IPS-18a (cell line): ENCODE data around the gene VSIG10L.
A peak's percentile ranks its signal among the peaks of the same experiment; 100 is the strongest.

ENCODE experiments used
- H3K27ac ChIP-seq: one replicate; pipeline ENCODE4 v1.5.1; 2013; ENCODE audit warnings: low read length
- H3K27me3 ChIP-seq: one replicate; pipeline ENCODE4 v1.6.1; 2013; ENCODE audit warnings: mild to moderate bottlenecking, low read length; ENCODE audit not compliant: control insufficient read depth, insufficient read depth
- H3K36me3 ChIP-seq: one replicate; pipeline ENCODE4 v1.6.1; 2013; ENCODE audit warnings: low read depth, low read length; ENCODE audit not compliant: control insufficient read depth
- H3K4me1 ChIP-seq: one replicate; pipeline ENCODE4 v1.6.1; 2013; ENCODE audit warnings: low read depth, low read length; ENCODE audit not compliant: control insufficient read depth
- H3K4me3 ChIP-seq: one replicate; pipeline ENCODE4 v1.5.1; 2013; ENCODE audit warnings: low read length
- H3K9ac ChIP-seq: one replicate; pipeline ENCODE4 v1.6.1; 2013; ENCODE audit warnings: mild to moderate bottlenecking, low read length, moderate library complexity
- H3K9me3 ChIP-seq: one replicate; pipeline ENCODE4 v1.6.1; 2013; ENCODE audit warnings: low read depth, low read length; ENCODE audit not compliant: control insufficient read depth

The VSIG10L gene

GRCh38 chr19:51346742-51347141, 4.8 kb upstream of the VSIG10L start:
- Histone ChIP-seq H3K4me1 (peaks cover 9% of the 10 kb centered on the region), H3K36me3 (no peaks in the 10 kb centered on the region)

GRCh38 chr19:51345076-51345620, 3.2 kb upstream of the VSIG10L start:
- H3K36me3 ChIP-seq, result no peaks in the 10 kb centered on the region
- H3K9me3 ChIP-seq, result no peaks in the 10 kb centered on the region
- peaks cover 9% of the 10 kb centered on the region for H3K4me1 ChIP-seq

More at GRCh38 chr19:51346742-51347141, 4.8 kb upstream of the VSIG10L start:
- H3K9me3 ChIP-seq, result no peaks in the 10 kb centered on the region
- H3K27ac ChIP-seq, result no peak overlapping the region
- H3K27me3 ChIP-seq, result peaks cover 6% of the 10 kb centered on the region
- H3K9ac ChIP-seq, result no peak overlapping the region
- no peak overlapping the region for H3K4me3 ChIP-seq

GRCh38 chr19:51342631-51343569, 961 bp upstream of the VSIG10L start:
- H3K9ac ChIP-seq, result no peak overlapping the region
- H3K27me3 ChIP-seq, result peaks cover 22% of the 10 kb centered on the region
- no peak overlapping the region for H3K27ac ChIP-seq
- no peaks in the 10 kb centered on the region for H3K9me3 ChIP-seq
- H3K36me3 ChIP-seq, result no peaks in the 10 kb centered on the region
- no peak overlapping the region for H3K4me3 ChIP-seq
- H3K4me1 ChIP-seq, result peaks cover 9% of the 10 kb centered on the region

More at GRCh38 chr19:51345076-51345620, 3.2 kb upstream of the VSIG10L start:
- Histone ChIP-seq H3K27ac (no peak overlapping the region), H3K9ac (no peak overlapping the region), H3K4me3 (no peak overlapping the region), H3K27me3 (peaks cover 22% of the 10 kb centered on the region)

GRCh38 chr19:51341066-51341465, 873 bp downstream of the VSIG10L start:
- Histone ChIP-seq H3K4me1 (peaks cover 9% of the 10 kb centered on the region), H3K36me3 (no peaks in the 10 kb centered on the region), H3K4me3 (peak overlapping the region; percentile 56), H3K9ac (no peak overlapping the region), H3K9me3 (no peaks in the 10 kb centered on the region), H3K27me3 (peaks cover 22% of the 10 kb centered on the region), H3K27ac (no peak overlapping the region)

GRCh38 chr19:51339687-51340656, 2.0 kb downstream of the VSIG10L start:
- Histone ChIP-seq H3K27ac (no peak overlapping the region), H3K4me3 (peak overlapping the region; percentile 77), H3K27me3 (peaks cover 22% of the 10 kb centered on the region), H3K4me1 (peaks cover 9% of the 10 kb centered on the region), H3K9ac (peak overlapping the region; percentile 56), H3K36me3 (no peaks in the 10 kb centered on the region), H3K9me3 (no peaks in the 10 kb centered on the region)

- peak overlapping the region; percentile 77 for H3K4me3 ChIP-seq
- peak overlapping the region; percentile 56 for H3K9ac ChIP-seq
- peaks cover 22% of the 10 kb centered on the region for H3K27me3 ChIP-seq
- H3K9me3 ChIP-seq, result no peaks in the 10 kb centered on the region
- no peak overlapping the region for H3K27ac ChIP-seq
- peaks cover 9% of the 10 kb centered on the region for H3K4me1 ChIP-seq
- no peaks in the 10 kb centered on the region for H3K36me3 ChIP-seq
Measured at GRCh38 chr19:51339313-51339686, 2.6 kb downstream of the VSIG10L start.

- H3K27ac ChIP-seq, result no peak overlapping the region
- H3K9ac ChIP-seq, result peak overlapping the region; percentile 56
- no peaks in the 10 kb centered on the region for H3K36me3 ChIP-seq
Measured at GRCh38 chr19:51338563-51339312, 3.2 kb downstream of the VSIG10L start.

GRCh38 chr19:51337861-51338562, 3.9 kb downstream of the VSIG10L start:
- H3K4me1 ChIP-seq, result peaks cover 9% of the 10 kb centered on the region
- H3K9ac ChIP-seq, result no peak overlapping the region
- no peaks in the 10 kb centered on the region for H3K36me3 ChIP-seq
- no peaks in the 10 kb centered on the region for H3K9me3 ChIP-seq
- no peak overlapping the region for H3K27ac ChIP-seq
- no peak overlapping the region for H3K4me3 ChIP-seq
- peaks cover 22% of the 10 kb centered on the region for H3K27me3 ChIP-seq

More at GRCh38 chr19:51338563-51339312, 3.2 kb downstream of the VSIG10L start:
- Histone ChIP-seq H3K4me1 (peaks cover 9% of the 10 kb centered on the region), H3K4me3 (peak overlapping the region; percentile 77), H3K9me3 (no peaks in the 10 kb centered on the region), H3K27me3 (peaks cover 22% of the 10 kb centered on the region)

GRCh38 chr19:51337141-51337860, 4.6 kb downstream of the VSIG10L start:
- Histone ChIP-seq H3K27ac (no peak overlapping the region), H3K27me3 (peaks cover 22% of the 10 kb centered on the region), H3K4me3 (no peak overlapping the region), H3K36me3 (no peaks in the 10 kb centered on the region), H3K9me3 (no peaks in the 10 kb centered on the region), H3K9ac (no peak overlapping the region), H3K4me1 (peaks cover 5% of the 10 kb centered on the region)
